HL-60/S4 treated with phorbol 12-myristate 13-acetate at 8.2 ng/mL for 4 days and 3 days (cell line): ENCODE measurements around the gene GPR27.

Experiments used
- in situ Hi-C: fragments of 300-500 bp; cut with MboI; formaldehyde crosslinking; loops from 2 replicates; pipeline ENCODE4 v1.15.0; 2022; ENCODE audit warnings: low sequenced_read_pairs

Gene GPR27, protein sequence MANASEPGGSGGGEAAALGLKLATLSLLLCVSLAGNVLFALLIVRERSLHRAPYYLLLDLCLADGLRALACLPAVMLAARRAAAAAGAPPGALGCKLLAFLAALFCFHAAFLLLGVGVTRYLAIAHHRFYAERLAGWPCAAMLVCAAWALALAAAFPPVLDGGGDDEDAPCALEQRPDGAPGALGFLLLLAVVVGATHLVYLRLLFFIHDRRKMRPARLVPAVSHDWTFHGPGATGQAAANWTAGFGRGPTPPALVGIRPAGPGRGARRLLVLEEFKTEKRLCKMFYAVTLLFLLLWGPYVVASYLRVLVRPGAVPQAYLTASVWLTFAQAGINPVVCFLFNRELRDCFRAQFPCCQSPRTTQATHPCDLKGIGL

DNA sequence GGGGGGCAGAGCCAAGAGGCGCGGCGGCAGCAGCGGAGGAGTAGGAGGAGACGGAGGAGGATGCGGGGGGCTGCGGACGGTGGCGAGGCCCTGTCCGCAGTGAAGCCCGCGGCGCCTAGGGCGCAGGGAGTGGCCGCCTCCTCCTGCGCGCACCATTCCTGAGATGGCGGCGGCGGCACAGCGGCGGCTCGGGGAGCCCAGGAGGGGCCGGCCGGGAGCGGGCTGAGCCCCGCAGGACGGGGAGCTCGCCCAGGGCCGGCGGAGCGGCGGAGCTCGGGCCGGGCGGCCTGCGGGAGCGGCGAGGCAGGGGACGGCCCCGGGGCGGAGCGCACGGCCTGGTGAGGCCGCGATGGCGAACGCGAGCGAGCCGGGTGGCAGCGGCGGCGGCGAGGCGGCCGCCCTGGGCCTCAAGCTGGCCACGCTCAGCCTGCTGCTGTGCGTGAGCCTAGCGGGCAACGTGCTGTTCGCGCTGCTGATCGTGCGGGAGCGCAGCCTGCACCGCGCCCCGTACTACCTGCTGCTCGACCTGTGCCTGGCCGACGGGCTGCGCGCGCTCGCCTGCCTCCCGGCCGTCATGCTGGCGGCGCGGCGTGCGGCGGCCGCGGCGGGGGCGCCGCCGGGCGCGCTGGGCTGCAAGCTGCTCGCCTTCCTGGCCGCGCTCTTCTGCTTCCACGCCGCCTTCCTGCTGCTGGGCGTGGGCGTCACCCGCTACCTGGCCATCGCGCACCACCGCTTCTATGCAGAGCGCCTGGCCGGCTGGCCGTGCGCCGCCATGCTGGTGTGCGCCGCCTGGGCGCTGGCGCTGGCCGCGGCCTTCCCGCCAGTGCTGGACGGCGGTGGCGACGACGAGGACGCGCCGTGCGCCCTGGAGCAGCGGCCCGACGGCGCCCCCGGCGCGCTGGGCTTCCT lies at the start of gene GPR27:
Gene GPR27, plus strand, starts transcription at position 155 of the 909 bp plus-strand sequence. Its CDS starts 195 bp downstream, at position 350.
- in situ Hi-C loops, result no loop called here

DNA sequence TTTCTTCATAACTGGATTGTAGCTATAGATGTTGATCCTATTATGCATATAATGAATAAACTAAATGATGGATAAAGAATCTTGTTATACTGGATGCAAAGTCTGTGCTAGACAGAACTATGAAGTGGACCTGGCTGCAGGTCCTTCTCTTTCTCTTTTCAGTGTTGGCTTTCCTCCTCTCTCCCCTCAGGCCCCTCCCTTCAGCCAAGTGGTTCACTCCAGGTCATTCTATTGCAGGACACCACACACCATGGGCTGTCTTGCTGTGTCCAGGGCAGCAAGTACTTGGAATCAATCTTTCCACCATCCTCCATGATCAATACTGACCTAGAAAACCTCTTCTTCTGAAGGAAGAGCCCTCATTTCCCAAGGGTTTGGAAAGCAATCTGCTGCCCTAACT lies 48.7 kb upstream of the GPR27 start:
- in situ Hi-C loops, result no loop called here

DNA sequence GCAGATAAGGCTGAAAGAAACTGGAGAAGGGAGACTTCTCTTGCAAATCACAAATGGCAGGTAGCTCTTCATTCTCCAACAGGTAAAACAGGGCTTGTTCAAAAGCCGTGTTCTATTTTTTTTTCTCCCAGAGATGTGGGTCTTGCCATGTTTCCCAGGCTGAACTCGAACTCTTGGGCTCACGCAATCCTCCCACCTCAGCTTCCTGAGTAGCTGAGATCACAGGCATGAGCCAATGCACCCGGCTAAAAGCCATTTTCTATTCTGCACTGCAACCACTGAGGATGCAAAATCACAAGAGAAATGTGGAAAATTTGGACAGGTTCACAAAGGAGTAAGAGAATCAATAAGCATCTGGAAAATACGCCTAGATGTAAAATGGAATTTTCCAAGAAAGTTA lies 48.0 kb upstream of the GPR27 start:
- in situ Hi-C loops, result no loop called here

DNA sequence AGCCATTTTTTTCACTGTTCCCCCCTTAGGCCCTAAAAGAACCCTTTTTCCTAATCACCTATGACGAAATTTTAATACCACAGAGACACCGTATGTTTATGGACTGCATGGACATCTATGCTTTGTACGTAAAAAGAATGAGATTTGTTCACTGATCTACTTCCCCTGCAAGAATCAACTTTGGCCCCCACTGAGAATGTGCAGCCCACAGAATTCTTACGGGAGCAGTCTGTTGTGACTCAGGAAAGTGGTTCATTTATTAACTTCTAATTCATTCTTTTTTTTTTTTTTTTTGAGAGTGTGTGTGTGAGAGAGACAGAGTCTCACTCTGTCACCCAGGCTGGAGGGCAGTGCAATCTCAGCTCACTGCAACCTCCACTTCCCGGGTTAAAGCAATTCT lies 46.1 kb upstream of the GPR27 start:
- in situ Hi-C loops, result no loop called here

DNA sequence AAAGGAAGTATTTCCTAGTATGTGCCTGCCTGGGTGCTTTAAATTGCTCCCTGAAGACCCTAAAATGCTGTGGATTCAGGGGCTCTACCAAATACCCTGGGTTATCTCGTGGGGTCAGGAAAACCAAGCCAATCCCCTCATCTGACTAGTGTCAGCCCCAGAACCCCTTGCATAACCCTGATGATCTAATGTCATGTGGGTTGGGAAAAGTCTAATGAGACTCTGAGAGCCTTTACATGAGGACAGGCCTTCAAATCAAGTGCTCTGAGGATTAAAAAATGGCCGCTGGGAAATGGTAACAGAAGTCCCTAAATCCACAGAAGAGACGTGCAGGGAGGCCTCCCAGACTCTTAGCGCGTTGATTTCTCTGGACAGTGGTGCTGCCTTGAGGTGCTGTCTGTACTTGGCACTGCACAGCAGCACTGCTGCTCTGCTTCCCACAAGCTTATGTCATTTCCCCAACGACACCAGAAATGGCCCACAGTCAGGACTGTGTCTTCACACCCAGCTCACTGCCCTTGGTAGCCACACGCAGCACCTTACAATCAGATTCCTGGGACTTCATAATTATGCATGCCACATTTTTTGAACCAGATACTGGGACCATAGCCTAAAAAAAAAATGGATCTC lies 45.1 kb upstream of the GPR27 start:
- in situ Hi-C loops, result no loop called here

DNA sequence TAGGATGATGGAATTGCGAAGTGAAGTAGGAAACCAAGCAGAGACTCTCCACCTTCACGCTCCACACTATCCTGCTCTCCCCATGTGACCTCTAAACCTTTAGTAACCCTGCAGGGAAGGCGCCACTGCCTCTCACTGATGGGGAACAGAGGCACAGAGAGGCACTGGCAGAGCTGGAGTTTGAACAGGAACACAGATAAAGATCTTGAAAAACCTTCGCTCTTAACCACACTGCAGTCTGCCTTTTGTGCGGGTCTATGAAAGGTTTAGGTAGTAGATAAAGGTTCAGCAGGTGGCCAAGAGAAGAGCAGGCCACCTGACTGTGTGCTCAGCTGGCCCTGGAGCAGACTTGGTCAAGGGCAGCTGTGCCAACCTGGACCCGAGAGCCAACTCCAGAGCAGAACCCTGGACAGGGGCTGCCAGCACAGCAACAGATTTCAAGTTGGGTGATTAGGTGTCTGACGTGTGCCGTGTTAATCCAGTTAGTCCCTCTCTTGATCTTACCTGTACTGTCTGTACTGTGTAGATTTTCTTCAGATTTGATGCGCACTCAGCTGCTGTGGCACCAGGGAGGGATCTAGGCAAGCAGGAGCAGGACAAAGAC lies 43.6 kb upstream of the GPR27 start:
- in situ Hi-C loops, result no loop called here

DNA sequence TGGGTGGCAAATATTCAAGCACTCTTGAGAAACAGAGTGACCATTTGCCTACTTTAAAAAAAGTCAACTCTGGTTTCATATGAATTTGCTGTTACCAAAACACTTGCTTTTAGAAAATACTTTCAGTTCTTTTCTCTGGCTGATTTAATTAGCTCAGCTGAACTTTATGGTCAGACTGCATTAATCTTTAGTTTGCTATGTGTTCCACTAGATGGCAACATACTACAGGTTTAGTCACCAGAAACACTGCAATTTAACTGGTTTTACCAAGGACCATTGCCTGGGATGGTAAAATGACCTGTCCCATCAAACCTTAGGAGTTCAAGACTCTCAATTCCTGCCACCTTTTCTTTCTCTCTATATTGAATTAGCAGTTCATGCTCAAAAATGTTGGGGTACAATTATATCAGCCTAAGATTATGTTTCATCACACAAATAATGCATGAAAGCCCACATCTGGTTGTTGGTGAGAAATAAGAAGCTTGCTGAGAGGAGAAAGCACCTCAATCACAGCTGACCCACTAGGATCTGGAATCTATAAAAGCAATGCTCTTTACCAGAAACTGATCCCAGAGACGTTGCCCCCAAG lies 42.7 kb upstream of the GPR27 start:
- in situ Hi-C loops, result no loop called here

DNA sequence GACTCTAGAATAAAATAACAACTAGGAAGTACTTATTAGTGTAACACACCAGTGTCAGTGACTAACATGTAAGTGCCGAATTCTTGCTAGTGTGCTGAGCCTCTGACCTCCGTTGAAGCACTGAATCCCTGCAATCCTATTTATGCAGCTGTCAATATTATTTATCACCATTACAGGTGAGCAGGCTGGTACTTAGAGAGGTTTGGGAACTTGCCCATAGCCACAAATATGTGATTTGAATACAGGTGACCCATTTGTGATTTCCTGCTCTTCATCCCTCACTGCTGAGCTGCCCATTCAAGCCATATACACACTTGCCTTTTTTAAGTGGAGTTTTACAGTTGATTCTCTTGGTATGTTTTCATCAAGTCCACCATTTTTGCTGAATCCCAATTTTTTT lies 40.6 kb upstream of the GPR27 start:
- in situ Hi-C loops, result no loop called here

DNA sequence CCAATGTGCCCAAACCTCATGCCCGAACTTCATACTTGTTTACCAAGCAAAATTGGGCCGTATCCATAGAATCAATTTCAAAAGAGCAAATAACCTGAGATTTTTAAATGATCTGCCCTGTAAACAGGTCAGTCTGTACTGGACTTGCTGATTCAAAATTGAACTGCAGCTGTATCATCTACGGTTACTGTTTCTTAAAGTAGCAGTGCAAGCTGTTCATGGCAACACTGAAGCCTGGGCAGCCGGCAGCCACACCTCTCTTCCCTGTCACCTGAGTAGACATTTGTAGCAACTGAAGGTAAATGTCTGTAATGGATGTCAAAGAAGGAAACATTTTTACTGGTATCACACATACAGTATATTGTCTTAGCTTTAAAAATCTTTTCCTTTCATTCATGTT lies 39.1 kb upstream of the GPR27 start:
- in situ Hi-C loops, result no loop called here

DNA sequence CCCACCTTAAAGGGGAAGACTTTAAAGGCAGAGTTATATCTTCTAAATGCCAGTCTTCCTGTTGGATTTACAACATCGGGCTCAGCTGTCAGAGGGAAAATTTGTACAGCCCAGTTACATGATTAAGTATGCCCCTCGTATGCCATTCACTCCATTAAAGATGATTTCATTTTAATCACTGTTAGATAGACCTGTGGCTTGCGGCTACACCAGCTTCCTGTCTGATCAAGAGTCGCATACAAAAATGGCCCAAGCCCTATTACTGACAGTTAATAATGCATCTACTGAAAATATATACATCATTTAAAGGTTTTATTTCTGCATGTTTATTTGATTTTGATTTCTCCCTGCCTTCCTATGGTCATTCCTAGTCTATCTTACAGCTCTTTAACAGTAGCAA lies 35.6 kb upstream of the GPR27 start:
- in situ Hi-C loops, result no loop called here

DNA sequence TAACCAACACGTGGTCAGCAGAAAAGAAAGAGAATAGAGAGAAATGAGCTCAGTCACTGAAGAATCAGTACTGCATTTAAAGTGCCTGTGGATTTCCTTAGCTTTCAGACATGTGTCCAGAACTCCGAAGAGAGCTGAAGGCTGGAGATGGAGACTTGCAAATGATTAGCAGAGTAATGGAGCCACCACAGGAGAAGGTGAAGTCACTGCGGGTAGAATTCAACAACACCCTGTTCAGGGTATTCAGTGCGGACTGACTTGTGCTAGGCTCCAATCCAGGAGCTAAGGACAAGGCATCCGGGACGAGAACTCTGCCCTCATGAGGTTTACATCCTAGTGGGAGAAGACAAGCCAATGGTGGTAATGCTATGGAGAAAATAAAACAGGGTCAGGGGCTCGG lies 32.7 kb upstream of the GPR27 start:
- in situ Hi-C loops, result no loop called here

DNA sequence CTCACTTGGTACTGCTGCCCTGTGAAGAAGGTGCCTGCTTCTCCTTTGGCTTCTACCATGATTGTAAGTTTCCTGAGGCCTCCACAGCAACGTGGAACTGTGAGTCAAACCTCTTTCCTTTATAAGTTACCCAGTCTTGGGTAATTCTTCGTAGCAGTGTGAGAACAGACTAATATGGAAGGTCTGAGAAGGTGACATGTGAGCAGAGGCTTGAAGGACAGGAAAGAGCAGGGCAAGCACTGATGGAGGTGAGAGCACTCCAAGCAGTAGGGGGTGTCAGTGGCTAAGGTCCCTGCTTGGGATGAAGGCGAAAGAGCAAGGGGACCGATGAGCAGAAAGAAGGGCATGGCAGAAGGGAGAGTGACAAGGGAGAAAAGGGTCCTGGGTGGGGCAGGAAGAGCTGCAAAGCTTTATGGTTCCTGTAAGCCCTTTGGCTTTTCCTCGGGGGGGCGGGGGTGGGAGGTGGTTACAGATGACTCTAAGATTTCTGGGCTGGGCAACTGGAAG lies 32.0 kb upstream of the GPR27 start:
- in situ Hi-C loops, result no loop called here

DNA sequence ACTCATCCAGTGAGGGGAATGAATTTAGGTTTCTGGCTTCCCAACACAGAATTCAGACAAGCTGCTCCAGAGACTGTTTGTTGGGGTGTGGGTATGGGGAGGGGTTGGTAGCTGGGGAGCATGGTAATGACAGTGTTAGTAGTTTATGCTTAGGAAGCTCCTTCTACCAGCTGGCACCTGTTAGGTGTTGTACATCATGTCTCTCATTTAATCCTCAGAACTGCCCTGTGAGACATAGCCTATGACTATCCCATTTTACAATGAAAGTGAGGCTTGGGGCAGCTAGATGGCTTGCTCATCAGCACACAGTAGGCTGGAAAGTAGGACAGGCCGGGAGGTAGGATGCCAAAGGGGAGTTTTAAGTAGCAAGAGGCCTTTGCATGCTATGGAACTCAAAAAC lies 31.0 kb upstream of the GPR27 start:
- in situ Hi-C loops, result no loop called here

DNA sequence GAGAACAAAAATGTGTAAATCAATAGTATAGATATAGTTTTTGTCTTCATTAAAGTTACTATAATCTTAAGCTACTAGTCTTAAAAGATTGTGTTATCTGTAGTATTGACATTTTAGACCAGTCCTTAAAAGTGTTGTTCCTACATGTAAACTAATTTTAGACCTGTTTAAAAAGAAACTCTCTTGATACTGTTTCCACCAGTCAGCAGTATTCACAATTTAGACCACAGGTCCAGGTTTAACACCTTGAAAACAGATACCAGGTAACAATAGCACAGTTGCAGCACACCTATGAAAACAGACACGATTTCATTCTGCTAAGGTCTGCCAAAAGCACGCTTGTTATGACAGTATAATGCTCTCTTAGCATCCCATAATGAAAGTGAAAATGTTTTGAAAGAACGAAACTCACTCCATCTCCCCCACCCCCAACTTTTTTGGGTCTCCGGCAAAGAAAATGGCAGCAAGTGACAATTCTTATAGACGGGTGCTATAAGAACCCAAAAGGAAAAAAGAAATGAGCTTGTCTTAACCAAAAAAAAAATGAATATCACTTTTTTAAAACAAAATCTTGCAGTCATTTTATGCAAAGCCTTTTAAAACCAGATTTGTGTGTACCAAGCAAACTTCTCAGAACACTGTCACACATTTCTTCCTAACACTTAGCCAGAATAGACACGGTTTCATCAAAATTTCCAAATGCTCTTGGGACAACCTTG lies 30.0 kb upstream of the GPR27 start:
- in situ Hi-C loops, result no loop called here

DNA sequence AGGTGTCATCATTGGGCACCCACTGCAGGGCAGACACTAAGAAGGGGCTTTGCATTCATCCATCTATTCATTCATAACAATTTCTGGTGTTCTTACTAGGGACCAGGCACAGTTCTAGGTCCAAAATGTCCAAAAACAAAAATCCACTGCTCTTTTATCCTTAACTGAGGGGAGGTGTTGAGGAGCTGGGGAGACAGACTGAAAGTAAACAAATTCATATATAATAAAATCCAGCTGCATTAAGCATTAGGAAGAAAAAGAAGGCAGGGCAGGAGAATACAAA lies 29.5 kb upstream of the GPR27 start:
- in situ Hi-C loops, result no loop called here

DNA sequence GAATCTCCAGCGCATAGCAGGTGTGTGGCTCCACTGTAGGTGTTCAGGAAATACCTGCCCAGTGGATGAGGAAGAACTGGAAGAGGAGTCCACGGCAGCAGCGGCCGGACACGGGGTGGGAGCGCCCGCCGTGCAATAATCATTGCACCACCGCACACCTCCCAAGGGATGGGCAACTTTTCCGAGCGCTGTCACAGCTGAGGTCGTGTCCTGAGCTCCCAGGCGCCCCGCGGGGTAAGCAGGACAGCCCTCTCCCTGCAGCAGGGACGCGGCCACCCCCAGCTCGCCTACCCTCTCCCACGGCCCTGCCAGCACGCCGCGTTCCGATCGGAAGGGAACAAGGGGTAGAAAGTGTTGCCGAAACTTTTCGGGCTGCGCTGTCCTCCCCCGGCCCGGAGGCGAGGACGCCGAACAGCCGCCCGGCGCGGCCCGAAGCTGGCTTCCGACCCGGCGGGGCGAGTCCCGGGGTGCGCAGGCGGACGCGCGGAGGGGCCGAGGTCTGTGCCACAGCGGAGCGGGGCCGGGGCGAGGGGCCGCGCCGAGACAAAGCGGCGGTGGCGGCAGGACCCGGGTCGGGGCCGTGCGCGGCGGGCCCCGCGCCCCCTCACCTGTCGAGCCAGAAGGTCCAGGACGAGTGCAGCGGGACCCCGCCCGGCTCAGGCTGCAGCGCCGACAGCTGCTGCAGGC lies 28.9 kb upstream of the GPR27 start:
- in situ Hi-C loops, result loop anchor here (25.0 kb wide), 2 partner anchors 138 to 1363 kb away; no protein-coding TSS in a partner anchor

DNA sequence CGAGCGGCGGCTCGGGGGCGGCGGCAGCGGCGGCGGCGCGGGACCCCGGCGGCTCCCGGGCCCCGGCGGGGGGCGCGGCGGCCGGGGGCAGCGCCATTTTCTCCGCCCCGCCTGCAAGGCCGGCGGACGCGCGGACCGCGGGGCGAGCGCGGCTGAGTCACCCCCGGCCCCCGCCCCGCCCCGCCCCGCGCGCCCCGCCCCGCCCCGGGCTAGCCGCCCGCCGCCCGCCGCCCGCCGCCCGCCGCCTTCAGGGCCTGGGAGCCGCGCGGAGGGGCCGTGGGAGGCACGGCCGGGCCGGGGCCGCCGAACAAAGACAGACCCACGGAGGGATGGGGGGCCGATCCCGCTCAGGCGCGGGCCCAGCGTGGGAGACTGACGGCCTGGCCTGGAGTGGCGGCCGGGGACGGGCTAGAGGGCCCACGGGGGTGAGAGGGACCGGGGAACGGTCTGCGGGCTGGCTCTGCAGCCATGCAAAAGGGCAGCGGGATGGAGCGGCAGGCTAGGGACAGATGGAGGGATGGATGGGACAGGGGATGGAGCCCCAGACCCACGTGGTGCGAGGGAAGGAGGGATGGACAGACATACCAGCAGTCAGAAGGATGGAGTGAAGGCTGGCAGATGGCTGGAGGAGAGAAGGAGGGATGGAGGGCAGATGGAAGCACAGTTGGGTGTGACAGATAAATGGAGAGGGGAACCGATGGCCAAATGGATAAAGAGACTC lies 28.2 kb upstream of the GPR27 start, which contains the start of gene EIF4E3:
Gene EIF4E3, minus strand, starts transcription at position 132 of the 721 bp plus-strand sequence. Its CDS starts 35 bp downstream, at position 97.
- in situ Hi-C loops, result loop anchor here (25.0 kb wide), 2 partner anchors 137 to 1362 kb away; no protein-coding TSS in a partner anchor

DNA sequence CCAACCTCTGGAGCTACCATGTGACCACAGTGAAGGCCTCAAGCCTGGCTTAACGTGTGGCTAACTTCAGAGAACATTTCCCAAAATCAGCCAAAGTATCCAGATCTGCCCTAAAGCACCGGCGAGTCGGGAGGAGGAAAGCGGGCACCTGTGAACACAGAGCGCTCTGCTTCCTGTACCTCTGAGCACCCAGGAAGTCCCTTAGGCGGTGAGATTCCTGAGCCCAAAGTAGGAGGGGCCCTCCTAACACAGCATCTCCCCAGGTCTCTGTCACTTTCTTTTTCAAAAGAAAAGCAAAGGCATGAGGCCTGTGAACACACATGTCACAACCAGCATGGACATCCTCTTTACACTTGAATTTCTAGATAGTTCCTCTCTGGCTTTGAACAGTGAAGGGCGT lies 27.5 kb upstream of the GPR27 start:
- in situ Hi-C loops, result loop anchor here (25.0 kb wide), 2 partner anchors 136 to 1361 kb away; no protein-coding TSS in a partner anchor
